Endothelial cell of umbilical vein (primary cell): ENCODE results near the gene SLC5A10. TPM values are rescaled to one million over a fixed set of nuclear protein-coding genes. Genes with fewer than 3 reads are reported as not detected.

Source experiments
- BruUV-seq: library from RNA; stranded (reverse); fragments of 400-500 nt; replicated peaks from 2 replicates; lab custom pipeline; 2021; lab: Mats Ljungman, UMichigan
- CTCF ChIA-PET: fragments of 300-600, 350-600 bp; sonication (Branson Sonifier 250); formaldehyde crosslinking; loops from one replicate; lab custom pipeline; 2021; ENCODE audit warnings: antibody characterized with exemption, inconsistent platforms; lab: Charles Lee
- POLR2A ChIA-PET: fragments of 300-600, 350-600 bp; sonication (Branson Sonifier 250); formaldehyde crosslinking; loops from one replicate; lab custom pipeline; 2021; ENCODE audit warnings: antibody characterized with exemption, inconsistent platforms; lab: Charles Lee
- DNase-seq: peaks from one replicate; pipeline ENCODE4 v3.0.0-alpha.2; 2011; ENCODE audit warnings: low read depth, low spot score
- FAIRE-seq: peaks from 2 replicates; lab custom pipeline; 2011; peaks lifted over from hg19 to GRCh38; lab: Jason Lieb, UNC
- H2AFZ ChIP-seq: 2 replicates; pipeline ENCODE4 v1.6.0; 2012; ENCODE audit warnings: low read depth, low read length, control low read depth, inconsistent platforms
- H3K27ac ChIP-seq: 2 replicates; pipeline ENCODE4 v1.5.1; 2011; ENCODE audit warnings: low read depth, mild to moderate bottlenecking, control low read depth, low read length, moderate library complexity; ENCODE audit not compliant: insufficient read depth
- H3K27me3 ChIP-seq, 2 experiments: 2 replicates each; pipeline versions ENCODE4 v1.6.0 to v1.6.1; 2011; ENCODE audit warnings: low read length in 2 of 2, mixed read lengths in 1 of 2; ENCODE audit not compliant: control insufficient read depth in 2 of 2, insufficient read depth in 2 of 2
- H3K36me3 ChIP-seq, 2 experiments: 2 replicates in 1 of 2; 3 replicates in 1 of 2; pipeline ENCODE4 v1.5.1; 2011; ENCODE audit warnings: low read length in 2 of 2, mild to moderate bottlenecking in 1 of 2, moderate library complexity in 1 of 2; ENCODE audit not compliant: control insufficient read depth in 2 of 2, insufficient read depth in 2 of 2; ENCODE audit errors: extremely low read depth in 1 of 2
- H3K4me1 ChIP-seq: 3 replicates; pipeline ENCODE4 v1.5.1; 2011; ENCODE audit warnings: mild to moderate bottlenecking, low read length; ENCODE audit not compliant: control insufficient read depth, insufficient read depth; ENCODE audit errors: extremely low read depth
- H3K4me2 ChIP-seq: 2 replicates; pipeline ENCODE4 v1.6.1; 2011; ENCODE audit warnings: low read length, control low read depth, mixed read lengths; ENCODE audit not compliant: insufficient read depth
- H3K4me3 ChIP-seq, 3 experiments: fragments of 200-600 bp in 1 of 3; sonication (generic), shearing (Covaris generic) in 1 of 3; replicated peaks in 1 of 3; 2 replicates each; pipeline ENCODE4 v1.5.1; 2011 to 2016; ENCODE audit warnings: control low read depth in 3 of 3, low read length in 3 of 3, mild to moderate bottlenecking in 2 of 3, inconsistent platforms in 1 of 3, low read depth in 1 of 3, moderate library complexity in 1 of 3; ENCODE audit not compliant: insufficient read depth in 1 of 3
- H3K79me2 ChIP-seq: 2 replicates; pipeline ENCODE4 v1.6.0; 2012; ENCODE audit warnings: low read length, inconsistent platforms; ENCODE audit not compliant: control insufficient read depth, insufficient read depth
- H3K9ac ChIP-seq: replicated peaks from 2 replicates; pipeline ENCODE3; 2011; ENCODE audit warnings: low read length, control low read depth; ENCODE audit not compliant: insufficient read depth; ENCODE audit errors: extremely low read depth
- H3K9me1 ChIP-seq: replicated peaks from 3 replicates; pipeline ENCODE4 v1.6.0; 2011; ENCODE audit warnings: mild to moderate bottlenecking, low read length; ENCODE audit not compliant: control insufficient read depth, insufficient read depth; ENCODE audit errors: extremely low read depth
- H3K9me3 ChIP-seq: replicated peaks from 2 replicates; pipeline ENCODE4 v1.5.1; 2012; ENCODE audit warnings: low read length, inconsistent platforms; ENCODE audit not compliant: control insufficient read depth, insufficient read depth
- H4K20me1 ChIP-seq: replicated peaks from 2 replicates; pipeline ENCODE3; 2011; ENCODE audit warnings: mild to moderate bottlenecking, low read length; ENCODE audit not compliant: control insufficient read depth, insufficient read depth; ENCODE audit errors: extremely low read depth
- EZH2 ChIP-seq: IDR thresholded peaks from 2 replicates; pipeline ENCODE4 v1.6.1; 2012; ENCODE audit warnings: borderline replicate concordance, low read depth, mild to moderate bottlenecking, moderate library complexity, low read length, inconsistent platforms; ENCODE audit not compliant: severe bottlenecking
- FOS ChIP-seq: IDR thresholded peaks from 2 replicates; pipeline ENCODE4 v1.6.1; 2011; ENCODE audit warnings: mild to moderate bottlenecking, low read length, moderate library complexity, borderline replicate concordance; ENCODE audit not compliant: insufficient read depth
- GATA2 ChIP-seq: IDR thresholded peaks from 2 replicates; pipeline ENCODE4 v1.7.0; 2011; ENCODE audit warnings: low read depth, mild to moderate bottlenecking, moderate library complexity, mixed read lengths, low read length; ENCODE audit not compliant: insufficient read length, insufficient read depth
- MAX ChIP-seq: IDR thresholded peaks from 2 replicates; pipeline ENCODE4 v1.6.1; 2011; ENCODE audit not compliant: insufficient read depth, insufficient read length
- POLR2AphosphoS5 ChIP-seq: IDR thresholded peaks from 2 replicates; pipeline ENCODE4 v1.6.1; 2012; ENCODE audit warnings: low read depth, mild to moderate bottlenecking, control low read depth, low read length, moderate library complexity; ENCODE audit not compliant: insufficient read depth
- dilution Hi-C: fragments of 300-500 bp; cut with MboI; formaldehyde crosslinking; loops from one replicate; pipeline ENCODE4 v1.15.0; 2019; ENCODE audit warnings: low sequenced_read_pairs; ENCODE audit not compliant: extremely low pct_ligation_motif_present
- intact Hi-C: fragments of 100-400 bp; cut with micrococcal nuclease; formaldehyde crosslinking; loops from one replicate; pipeline ENCODE4 v1.10.0; 2022
- polyA plus RNA-seq, 4 experiments: library from polyadenylated mRNA; depleted of rRNA in 3 of 4; stranded (reverse) in 3 of 4; unstranded in 1 of 4; fragments of >200 nt; gene quantifications; 2 replicates each; pipeline versions ENCODE4 v1.2.1 to v1.2.3, GENCODE V29; 2011 to 2012; ENCODE audit warnings: missing spikeins in 1 of 4
- total RNA-seq: library from RNA; stranded (reverse); gene quantifications from 2 replicates; pipeline ENCODE4 v1.2.3, GENCODE V29; 2021

Gene SLC5A10
- total and polyA plus RNA-seq, 2 donors (not counting 3 experiments of a cell fraction or from before 2014, with no cell fraction given), result not detected

GRCh38 chr17:19004421-19005136 lies 52.6 kb downstream of the SLC5A10 start, which contains the start of gene FAM83G:
Gene FAM83G, minus strand, starts transcription at chr17:19004764. Its CDS starts 723 bp downstream, at chr17:19004041.
- Histone ChIP-seq H3K4me1 (peaks cover 24% of the 10 kb centered on the region), H3K9ac (peak within 1 kb of the TSS; percentile 93), H2AFZ (peak within 1 kb of the TSS; percentile 64), H3K4me2 (peak within 1 kb of the TSS; percentile 70), H3K4me3 (peak within 1 kb of the TSS; percentile 71 to 74 (median 71)), H4K20me1 (no peaks in the 10 kb centered on the region), H3K27me3 (no peaks in the 10 kb centered on the region), H3K79me2 (peaks cover 35% of the 10 kb centered on the region), H3K9me1 (no peaks in the 10 kb centered on the region), H3K27ac (peak within 1 kb of the TSS; percentile 75), H3K9me3 (no peaks in the 10 kb centered on the region), H3K36me3 (no peaks in the 10 kb centered on the region)
- FAIRE-seq (peak; percentile 64), DNase-seq (peak; percentile 52)
- POLR2A ChIA-PET, result no interaction called here
- peak; percentile 67 for TF ChIP-seq POLR2AphosphoS5
- TF ChIP-seq GATA2, result no peak
- TF ChIP-seq EZH2, result no peak
- peak; percentile 82 for TF ChIP-seq FOS
- TF ChIP-seq MAX, result peak; percentile 50
- CTCF ChIA-PET, result interaction anchor here (4.6 kb wide), 1 partner anchor 44 kb away, joined by 35 read pairs; no protein-coding TSS in a partner anchor
- dilution Hi-C loops, result no loop called here
- TSS peak; percentile 30 for BruUV-seq
- intact Hi-C loops, result loop anchor here (2.0 kb wide), 1 partner anchor 44 kb away; no protein-coding TSS in a partner anchor
